Mesothelial cell of epicardium (in vitro differentiated cells): Measurements from ENCODE around the gene SORL1. TPM values are rescaled to one million over a fixed set of nuclear protein-coding genes. Genes with fewer than 3 reads are reported as not detected.

Experiments used
- DNase-seq, 2 experiments: peaks; one replicate each; pipeline ENCODE4 v3.0.0; 2021; ENCODE audit warnings: low spot score in 2 of 2; ENCODE audit not compliant: unreplicated experiment in 2 of 2
- H3K27ac Mint-ChIP-seq: 2 replicates; pipeline ENCODE4 v1.8.0; 2021; ENCODE audit warnings: mixed read lengths
- H3K27me3 Mint-ChIP-seq: 2 replicates; pipeline ENCODE4 v1.8.0; 2021; ENCODE audit warnings: low read depth, mixed read lengths
- H3K36me3 Mint-ChIP-seq: 2 replicates; pipeline ENCODE4 v1.8.0; 2021; ENCODE audit warnings: mixed read lengths
- H3K4me1 Mint-ChIP-seq: 2 replicates; pipeline ENCODE4 v1.8.0; 2021; ENCODE audit warnings: mixed read lengths
- H3K4me3 Mint-ChIP-seq: 2 replicates; pipeline ENCODE4 v1.8.0; 2021; ENCODE audit warnings: mild to moderate bottlenecking, moderate library complexity, mixed read lengths
- H3K9me3 Mint-ChIP-seq: 2 replicates; pipeline ENCODE4 v1.8.0; 2021; ENCODE audit warnings: mixed read lengths
- CTCF ChIP-seq: fragments of 200-600 bp; sonication (generic); IDR thresholded peaks from one replicate; pipeline ENCODE4 v1.5.0; 2021; ENCODE audit warnings: antibody characterized with exemption; ENCODE audit not compliant: unreplicated experiment
- total RNA-seq: library from RNA; stranded (reverse); gene quantifications from 3 replicates; pipeline ENCODE4 v1.2.1, GENCODE V29; 2021

SORL1 gene
- total RNA-seq, 1 donor from 2014 or later: 32.8 TPM

GRCh38 chr11:121534131-121535093, 82.3 kb downstream of the SORL1 start:
- no peak overlapping the region for H3K4me3 Mint-ChIP-seq
- H3K27ac Mint-ChIP-seq: no peak overlapping the region
- peaks cover 26% of the 10 kb centered on the region for H3K36me3 Mint-ChIP-seq
- H3K9me3 Mint-ChIP-seq: peaks cover 17% of the 10 kb centered on the region
- no peaks in the 10 kb centered on the region for H3K27me3 Mint-ChIP-seq
- no peak for DNase-seq
- H3K4me1 Mint-ChIP-seq: no peaks in the 10 kb centered on the region
- TF ChIP-seq CTCF: no peak

GRCh38 chr11:121535129-121535796, 83.1 kb downstream of the SORL1 start:
- no peak overlapping the region for H3K27ac Mint-ChIP-seq
- H3K9me3 Mint-ChIP-seq: peaks cover 11% of the 10 kb centered on the region
- TF ChIP-seq CTCF: no peak
- DNase-seq: no peak
- H3K27me3 Mint-ChIP-seq: no peaks in the 10 kb centered on the region
- H3K4me1 Mint-ChIP-seq: no peaks in the 10 kb centered on the region
- H3K4me3 Mint-ChIP-seq: no peak overlapping the region
- peaks cover 20% of the 10 kb centered on the region for H3K36me3 Mint-ChIP-seq

GRCh38 chr11:121536126-121536525, 84.0 kb downstream of the SORL1 start:
- peaks cover 15% of the 10 kb centered on the region for H3K36me3 Mint-ChIP-seq
- TF ChIP-seq CTCF: no peak
- no peaks in the 10 kb centered on the region for H3K27me3 Mint-ChIP-seq
- no peak overlapping the region for H3K27ac Mint-ChIP-seq
- no peaks in the 10 kb centered on the region for H3K4me1 Mint-ChIP-seq
- DNase-seq: no peak
- peaks cover 6% of the 10 kb centered on the region for H3K9me3 Mint-ChIP-seq
- no peak overlapping the region for H3K4me3 Mint-ChIP-seq

GRCh38 chr11:121538054-121538453, 85.9 kb downstream of the SORL1 start:
- no peak for TF ChIP-seq CTCF
- Mint-ChIP-seq H3K27me3 (no peaks in the 10 kb centered on the region), H3K36me3 (peaks cover 4% of the 10 kb centered on the region), H3K27ac (no peak overlapping the region), H3K4me3 (no peak overlapping the region), H3K4me1 (no peaks in the 10 kb centered on the region), H3K9me3 (no peaks in the 10 kb centered on the region)
- no peak for DNase-seq

GRCh38 chr11:121539000-121539399, 86.9 kb downstream of the SORL1 start:
- no peaks in the 10 kb centered on the region for H3K9me3 Mint-ChIP-seq
- TF ChIP-seq CTCF: no peak
- no peaks in the 10 kb centered on the region for H3K4me1 Mint-ChIP-seq
- no peak overlapping the region for H3K27ac Mint-ChIP-seq
- H3K36me3 Mint-ChIP-seq: peaks cover 4% of the 10 kb centered on the region
- no peak overlapping the region for H3K4me3 Mint-ChIP-seq
- DNase-seq: no peak
- H3K27me3 Mint-ChIP-seq: no peaks in the 10 kb centered on the region
